HepG2 (cell line): ENCODE results near the gene SEMA4C. TPM values are rescaled to one million over a fixed set of nuclear protein-coding genes. Genes with fewer than 3 reads are reported as not detected.

ENCODE experiments used
- CEBPG ChIP-seq: IDR thresholded peaks from 2 replicates; pipeline ENCODE4 v1.6.1; 2016
- ETV6 ChIP-seq: sonication (generic); formaldehyde crosslinking; conservative IDR thresholded peaks from 2 replicates; pipeline ENCODE4 v1.4.0; 2020; ENCODE audit warnings: missing genetic modification reagents
- GTF3A ChIP-seq: sonication (generic); formaldehyde crosslinking; conservative IDR thresholded peaks from 2 replicates; pipeline ENCODE4 v1.4.0; 2020; ENCODE audit warnings: mild to moderate bottlenecking, missing genetic modification reagents
- MAFK ChIP-seq, 2 experiments: IDR thresholded peaks in 1 of 2; conservative IDR thresholded peaks in 1 of 2; 2 replicates each; pipeline ENCODE4 v1.6.1; 2011; ENCODE audit warnings: improper control_type of control experiment in 2 of 2, low read length in 2 of 2
- RXRB ChIP-seq: IDR thresholded peaks from 2 replicates; pipeline ENCODE4 v1.6.1; 2016; ENCODE audit warnings: borderline replicate concordance, missing genetic modification reagents, missing compliant biosample characterization
- SIX4 ChIP-seq: sonication (generic); formaldehyde crosslinking; IDR thresholded peaks from 2 replicates; pipeline ENCODE4 v1.4.0; 2020; ENCODE audit warnings: missing genetic modification reagents
- SP4 ChIP-seq: sonication (generic); formaldehyde crosslinking; IDR thresholded peaks from 2 replicates; pipeline ENCODE4 v1.8.1; 2023; ENCODE audit warnings: mild to moderate bottlenecking, missing genetic modification reagents
- TAF15 ChIP-seq: fragments of 200-400 bp; formaldehyde crosslinking; IDR thresholded peaks from one replicate; pipeline ENCODE4 v1.6.1; 2018; ENCODE audit warnings: mild to moderate bottlenecking, low read depth, low read length; ENCODE audit not compliant: poor library complexity, severe bottlenecking
- TMF1 ChIP-seq: sonication (generic); formaldehyde crosslinking; IDR thresholded peaks from 2 replicates; pipeline ENCODE4 v1.8.1; 2022; ENCODE audit warnings: low read depth, missing genetic modification reagents
- ZNF136 ChIP-seq: sonication (generic); formaldehyde crosslinking; IDR thresholded peaks from 2 replicates; pipeline ENCODE4 v1.8.1; 2022; ENCODE audit warnings: low read depth, mild to moderate bottlenecking, moderate library complexity, missing genetic modification reagents
- ZNF335 ChIP-seq: sonication (generic); formaldehyde crosslinking; IDR thresholded peaks from 2 replicates; pipeline ENCODE4 v1.4.0; 2020; ENCODE audit warnings: missing genetic modification reagents
- polyA plus RNA-seq, 8 experiments: library from polyadenylated mRNA; depleted of rRNA in 3 of 8; stranded (reverse) in 7 of 8; unstranded in 1 of 8; fragments of >200 nt; fragmentation: Illumina TruSeq in 4 of 8; extraction: Trizol in 4 of 8; gene quantifications; 2 replicates each; pipeline versions ENCODE4 v1.2.1 to v1.2.3, GENCODE V29; 2011 to 2016; ENCODE audit warnings: low read depth in 4 of 8, missing spikeins in 1 of 8, mixed read lengths in 1 of 8; ENCODE audit not compliant: insufficient read depth in 1 of 8
- total RNA-seq, 5 experiments: library from RNA; depleted of rRNA; stranded (reverse); fragments of >200 nt; fragmentation: Illumina TruSeq; extraction: Trizol; gene quantifications; 2 replicates each; pipeline ENCODE4 v1.2.3, GENCODE V29; 2016; ENCODE audit warnings: low read depth in 1 of 5
- TF ChIP-seq, protein P1 (sequence below): sonication (generic); formaldehyde crosslinking; IDR thresholded peaks from 2 replicates; pipeline ENCODE4 v1.5.0; 2020; ENCODE audit warnings: mild to moderate bottlenecking, missing genetic modification reagents
- TF ChIP-seq, protein P2 (sequence below): sonication (generic); formaldehyde crosslinking; IDR thresholded peaks from 2 replicates; pipeline ENCODE4 v1.5.0; 2020; ENCODE audit warnings: mild to moderate bottlenecking, missing genetic modification reagents
- TF ChIP-seq, protein P3 (sequence below): sonication (generic); formaldehyde crosslinking; IDR thresholded peaks from 2 replicates; pipeline ENCODE4 v1.8.0; 2022; ENCODE audit warnings: mild to moderate bottlenecking, missing genetic modification reagents, moderate library complexity
- TF ChIP-seq, protein P4 (sequence below): sonication (generic); formaldehyde crosslinking; IDR thresholded peaks from 2 replicates; pipeline ENCODE4 v1.8.1; 2023; ENCODE audit warnings: mild to moderate bottlenecking, missing genetic modification reagents
- TF ChIP-seq, protein P5 (sequence below): IDR thresholded peaks from 2 replicates; pipeline ENCODE4 v1.6.1; 2016; ENCODE audit warnings: low read depth, borderline replicate concordance
- TF ChIP-seq, protein P6 (sequence below): sonication (generic); formaldehyde crosslinking; IDR thresholded peaks from 2 replicates; pipeline ENCODE4 v1.5.0; 2020; ENCODE audit warnings: mild to moderate bottlenecking, missing genetic modification reagents

SEMA4C gene
- total and polyA plus RNA-seq, 2 of the 13 experiments (the other 11 are each of a cell fraction or from before 2014, with no cell fraction given), result 25.9 to 46.6 TPM

DNA sequence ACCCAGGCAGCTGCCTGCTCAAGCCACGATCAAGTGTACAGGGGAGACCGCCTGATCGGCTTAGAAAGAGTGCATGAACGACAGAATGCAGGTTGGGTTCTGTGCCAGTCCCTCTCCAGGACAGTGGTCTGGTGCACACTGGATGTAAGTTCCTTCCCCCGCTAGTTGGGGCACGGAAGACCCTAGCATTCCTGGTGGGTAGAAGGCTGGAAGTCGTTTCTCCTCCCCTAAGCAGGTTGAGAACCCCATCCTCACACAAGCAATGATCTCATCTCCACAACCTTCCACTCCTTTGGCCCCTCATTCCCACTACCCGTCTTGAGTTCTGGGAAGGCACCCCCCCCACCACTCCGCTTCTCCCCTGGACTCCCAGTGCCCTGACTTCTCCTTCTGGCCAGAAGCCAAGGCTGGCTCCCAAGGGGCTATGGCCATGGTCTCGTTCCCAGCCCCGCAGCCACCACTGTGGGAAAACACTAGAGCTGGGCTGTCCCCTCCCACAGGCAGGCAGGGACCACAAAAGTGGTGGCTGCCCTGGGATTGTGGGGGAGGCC is 10.7 kb downstream of the SEMA4C start (continued):
- TF ChIP-seq, protein P1, sequence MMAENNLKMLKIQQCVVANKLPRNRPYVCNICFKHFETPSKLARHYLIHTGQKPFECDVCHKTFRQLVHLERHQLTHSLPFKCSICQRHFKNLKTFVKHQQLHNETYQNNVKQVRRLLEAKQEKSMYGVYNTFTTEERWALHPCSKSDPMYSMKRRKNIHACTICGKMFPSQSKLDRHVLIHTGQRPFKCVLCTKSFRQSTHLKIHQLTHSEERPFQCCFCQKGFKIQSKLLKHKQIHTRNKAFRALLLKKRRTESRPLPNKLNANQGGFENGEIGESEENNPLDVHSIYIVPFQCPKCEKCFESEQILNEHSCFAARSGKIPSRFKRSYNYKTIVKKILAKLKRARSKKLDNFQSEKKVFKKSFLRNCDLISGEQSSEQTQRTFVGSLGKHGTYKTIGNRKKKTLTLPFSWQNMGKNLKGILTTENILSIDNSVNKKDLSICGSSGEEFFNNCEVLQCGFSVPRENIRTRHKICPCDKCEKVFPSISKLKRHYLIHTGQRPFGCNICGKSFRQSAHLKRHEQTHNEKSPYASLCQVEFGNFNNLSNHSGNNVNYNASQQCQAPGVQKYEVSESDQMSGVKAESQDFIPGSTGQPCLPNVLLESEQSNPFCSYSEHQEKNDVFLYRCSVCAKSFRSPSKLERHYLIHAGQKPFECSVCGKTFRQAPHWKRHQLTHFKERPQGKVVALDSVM (CRISPR knock-in tag), result no peak
- TF ChIP-seq, protein P2, sequence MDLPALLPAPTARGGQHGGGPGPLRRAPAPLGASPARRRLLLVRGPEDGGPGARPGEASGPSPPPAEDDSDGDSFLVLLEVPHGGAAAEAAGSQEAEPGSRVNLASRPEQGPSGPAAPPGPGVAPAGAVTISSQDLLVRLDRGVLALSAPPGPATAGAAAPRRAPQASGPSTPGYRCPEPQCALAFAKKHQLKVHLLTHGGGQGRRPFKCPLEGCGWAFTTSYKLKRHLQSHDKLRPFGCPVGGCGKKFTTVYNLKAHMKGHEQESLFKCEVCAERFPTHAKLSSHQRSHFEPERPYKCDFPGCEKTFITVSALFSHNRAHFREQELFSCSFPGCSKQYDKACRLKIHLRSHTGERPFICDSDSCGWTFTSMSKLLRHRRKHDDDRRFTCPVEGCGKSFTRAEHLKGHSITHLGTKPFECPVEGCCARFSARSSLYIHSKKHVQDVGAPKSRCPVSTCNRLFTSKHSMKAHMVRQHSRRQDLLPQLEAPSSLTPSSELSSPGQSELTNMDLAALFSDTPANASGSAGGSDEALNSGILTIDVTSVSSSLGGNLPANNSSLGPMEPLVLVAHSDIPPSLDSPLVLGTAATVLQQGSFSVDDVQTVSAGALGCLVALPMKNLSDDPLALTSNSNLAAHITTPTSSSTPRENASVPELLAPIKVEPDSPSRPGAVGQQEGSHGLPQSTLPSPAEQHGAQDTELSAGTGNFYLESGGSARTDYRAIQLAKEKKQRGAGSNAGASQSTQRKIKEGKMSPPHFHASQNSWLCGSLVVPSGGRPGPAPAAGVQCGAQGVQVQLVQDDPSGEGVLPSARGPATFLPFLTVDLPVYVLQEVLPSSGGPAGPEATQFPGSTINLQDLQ, result no peak
- TF ChIP-seq CEBPG (CRISPR knock-in tag), result no peak
- TF ChIP-seq SP4 (CRISPR knock-in tag), result no peak
- TF ChIP-seq, protein P3, sequence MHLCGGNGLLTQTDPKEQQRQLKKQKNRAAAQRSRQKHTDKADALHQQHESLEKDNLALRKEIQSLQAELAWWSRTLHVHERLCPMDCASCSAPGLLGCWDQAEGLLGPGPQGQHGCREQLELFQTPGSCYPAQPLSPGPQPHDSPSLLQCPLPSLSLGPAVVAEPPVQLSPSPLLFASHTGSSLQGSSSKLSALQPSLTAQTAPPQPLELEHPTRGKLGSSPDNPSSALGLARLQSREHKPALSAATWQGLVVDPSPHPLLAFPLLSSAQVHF (CRISPR knock-in tag), result no peak
- no peak for TF ChIP-seq TAF15
- TF ChIP-seq, protein P4, sequence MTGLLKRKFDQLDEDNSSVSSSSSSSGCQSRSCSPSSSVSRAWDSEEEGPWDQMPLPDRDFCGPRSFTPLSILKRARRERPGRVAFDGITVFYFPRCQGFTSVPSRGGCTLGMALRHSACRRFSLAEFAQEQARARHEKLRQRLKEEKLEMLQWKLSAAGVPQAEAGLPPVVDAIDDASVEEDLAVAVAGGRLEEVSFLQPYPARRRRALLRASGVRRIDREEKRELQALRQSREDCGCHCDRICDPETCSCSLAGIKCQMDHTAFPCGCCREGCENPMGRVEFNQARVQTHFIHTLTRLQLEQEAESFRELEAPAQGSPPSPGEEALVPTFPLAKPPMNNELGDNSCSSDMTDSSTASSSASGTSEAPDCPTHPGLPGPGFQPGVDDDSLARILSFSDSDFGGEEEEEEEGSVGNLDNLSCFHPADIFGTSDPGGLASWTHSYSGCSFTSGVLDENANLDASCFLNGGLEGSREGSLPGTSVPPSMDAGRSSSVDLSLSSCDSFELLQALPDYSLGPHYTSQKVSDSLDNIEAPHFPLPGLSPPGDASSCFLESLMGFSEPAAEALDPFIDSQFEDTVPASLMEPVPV (CRISPR knock-in tag), result no peak
- TF ChIP-seq ZNF335 (CRISPR knock-in tag), result no peak
- no peak for TF ChIP-seq RXRB
- TF ChIP-seq, protein P5, sequence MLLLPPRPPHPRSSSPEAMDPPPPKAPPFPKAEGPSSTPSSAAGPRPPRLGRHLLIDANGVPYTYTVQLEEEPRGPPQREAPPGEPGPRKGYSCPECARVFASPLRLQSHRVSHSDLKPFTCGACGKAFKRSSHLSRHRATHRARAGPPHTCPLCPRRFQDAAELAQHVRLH (CRISPR knock-in tag), result no peak
- no peak for TF ChIP-seq GTF3A (CRISPR knock-in tag)
- TF ChIP-seq MAFK (conservative IDR thresholded peaks at IDR 0.05 in 1 of 2, IDR thresholded peaks at IDR 0.05 in 1 of 2; ENCODE audit: low read length in 2 of 2), result no peak
- TF ChIP-seq, protein P6, sequence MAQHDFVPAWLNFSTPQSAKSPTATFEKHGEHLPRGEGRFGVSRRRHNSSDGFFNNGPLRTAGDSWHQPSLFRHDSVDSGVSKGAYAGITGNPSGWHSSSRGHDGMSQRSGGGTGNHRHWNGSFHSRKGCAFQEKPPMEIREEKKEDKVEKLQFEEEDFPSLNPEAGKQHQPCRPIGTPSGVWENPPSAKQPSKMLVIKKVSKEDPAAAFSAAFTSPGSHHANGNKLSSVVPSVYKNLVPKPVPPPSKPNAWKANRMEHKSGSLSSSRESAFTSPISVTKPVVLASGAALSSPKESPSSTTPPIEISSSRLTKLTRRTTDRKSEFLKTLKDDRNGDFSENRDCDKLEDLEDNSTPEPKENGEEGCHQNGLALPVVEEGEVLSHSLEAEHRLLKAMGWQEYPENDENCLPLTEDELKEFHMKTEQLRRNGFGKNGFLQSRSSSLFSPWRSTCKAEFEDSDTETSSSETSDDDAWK (CRISPR knock-in tag), result no peak
- TF ChIP-seq ETV6 (CRISPR knock-in tag), result no peak
- no peak for TF ChIP-seq SIX4
- TF ChIP-seq TMF1, result no peak
- TF ChIP-seq ZNF136 (CRISPR knock-in tag), result no peak
